ENCODE measurements around the gene LPP.
"Not testable (repeated sequence)": the region's sequence is repeated elsewhere in the genome, so short reads cannot be mapped to it uniquely, and the experiment has no call there.

The LPP gene

DNA sequence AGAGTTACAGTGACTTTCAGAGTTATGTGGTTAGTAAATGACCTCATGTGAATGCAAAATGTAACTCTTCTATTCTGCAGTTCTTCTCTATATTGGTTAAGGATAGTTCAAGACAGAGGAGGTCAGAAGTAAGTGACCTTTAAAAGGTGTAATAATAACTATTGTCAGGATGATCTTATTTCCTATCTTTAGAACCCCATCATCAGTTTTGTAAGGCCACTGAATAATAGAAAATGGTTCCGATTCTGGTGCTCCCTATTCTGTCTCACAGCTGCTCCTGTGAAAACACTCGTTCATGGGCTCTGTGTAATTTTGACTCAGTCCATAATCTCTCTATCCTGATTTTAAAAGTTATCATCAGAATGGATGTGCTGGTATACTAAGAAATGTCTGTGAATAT is 463.3 kb downstream of the LPP start:
- no peak for DNase-seq

DNA sequence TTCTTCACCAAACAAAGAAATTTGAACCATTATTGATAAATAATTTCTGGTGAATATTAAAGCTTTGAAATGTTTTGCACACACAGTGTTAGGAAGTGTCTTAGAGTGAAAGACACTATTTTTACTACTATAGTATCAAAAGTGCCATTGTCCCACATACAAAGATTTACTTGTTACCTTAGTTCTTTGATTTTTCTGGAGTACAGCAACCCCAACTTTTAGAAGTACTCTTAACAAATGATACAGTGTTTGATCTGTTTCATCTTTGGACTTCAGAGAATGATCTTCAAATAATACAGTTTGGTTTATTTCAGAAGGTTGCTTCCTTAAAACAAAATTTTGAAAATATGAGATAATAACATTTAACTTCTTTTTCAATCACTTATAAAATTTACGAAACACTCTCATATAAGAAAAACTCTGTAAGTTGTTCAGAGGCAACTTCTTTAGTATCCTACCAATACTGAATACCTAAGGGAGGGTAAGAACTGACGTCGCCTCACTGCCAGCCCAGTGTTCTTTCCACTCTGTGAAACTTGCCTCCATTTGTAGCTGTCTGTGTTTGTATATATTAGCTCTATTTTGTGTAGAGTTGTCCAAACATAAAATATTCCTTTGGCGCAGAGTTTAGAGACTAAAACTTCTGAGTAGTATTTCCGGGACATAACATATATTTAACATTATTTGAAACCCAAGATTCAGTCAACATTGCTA is 464.2 kb downstream of the LPP start:
- no peak for DNase-seq

DNA sequence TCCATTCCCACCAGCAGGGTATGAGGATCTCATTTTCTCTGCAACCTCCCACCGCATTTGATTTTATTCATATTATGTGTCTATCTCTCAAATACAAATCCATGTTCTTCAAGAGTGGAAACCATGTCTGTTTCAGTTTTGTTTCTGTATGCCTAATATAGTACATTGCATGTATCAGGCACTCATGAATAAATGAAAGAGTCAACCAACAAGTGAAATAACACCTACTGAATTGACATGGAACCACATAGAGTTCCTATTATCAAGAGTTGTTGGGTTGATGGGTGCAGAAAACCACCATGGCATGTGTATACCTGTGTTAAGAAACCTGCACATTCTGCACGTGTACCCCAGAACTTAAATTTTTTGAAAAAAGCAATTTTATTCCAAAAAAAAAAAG is 466.8 kb downstream of the LPP start:
- DNase-seq: no peak

DNA sequence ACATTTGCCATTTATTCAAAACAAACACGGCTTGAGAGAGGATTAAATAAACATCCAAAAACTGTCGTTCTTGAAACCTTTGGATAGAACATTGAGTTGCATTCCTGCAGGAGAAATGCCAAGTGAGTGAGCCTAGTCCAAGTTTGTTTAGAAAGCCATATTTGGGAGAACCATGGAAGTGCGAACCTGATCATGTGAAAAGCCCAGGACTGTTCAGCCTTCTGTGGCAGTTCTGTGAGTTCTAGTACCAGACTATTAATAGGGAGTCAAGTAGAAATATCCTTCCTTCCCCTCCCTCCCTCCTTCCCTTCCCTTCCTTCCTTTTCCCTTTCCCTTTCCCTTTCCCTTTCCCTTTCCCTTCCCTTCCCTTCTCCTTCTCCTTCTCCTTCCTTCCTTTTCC is 470.4 kb downstream of the LPP start:
- no peak for DNase-seq

DNA sequence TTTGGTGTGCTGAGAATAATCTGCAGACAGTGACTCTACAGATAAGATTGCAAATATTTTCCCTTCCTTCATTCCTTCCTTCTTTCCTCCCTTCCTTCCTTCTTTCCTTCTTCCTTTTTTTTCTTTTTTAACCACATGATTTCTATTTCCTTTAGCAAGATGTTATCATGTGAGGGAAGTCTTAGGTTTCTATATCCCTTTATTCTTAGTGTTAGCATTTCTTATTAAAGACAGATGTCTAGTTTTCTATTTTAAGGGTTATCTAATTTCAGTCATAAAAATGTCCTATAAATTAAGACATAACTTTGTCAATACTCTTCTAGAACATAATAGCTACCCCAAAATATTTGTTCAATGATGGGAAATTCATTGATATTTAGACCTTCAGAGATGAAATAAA is 470.9 kb downstream of the LPP start:
- DNase-seq: no peak

DNA sequence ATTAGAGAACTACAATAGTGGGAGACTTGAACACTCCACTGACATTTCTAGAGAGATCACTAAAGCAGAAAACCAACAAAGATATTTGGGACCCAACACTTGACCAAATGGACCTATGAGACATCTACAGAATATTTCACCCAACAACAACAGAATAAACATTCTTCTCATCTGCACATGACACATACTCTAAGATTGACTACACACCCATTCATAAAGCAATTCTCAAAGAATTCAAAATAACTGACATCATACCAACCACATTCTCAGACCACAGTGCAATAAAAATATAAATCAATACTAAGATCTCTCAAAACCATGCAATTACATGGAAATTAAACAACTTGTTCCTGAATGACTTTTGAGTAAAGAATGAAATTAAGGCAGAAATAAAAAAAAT is 473.7 kb downstream of the LPP start:
- no peak for DNase-seq

DNA sequence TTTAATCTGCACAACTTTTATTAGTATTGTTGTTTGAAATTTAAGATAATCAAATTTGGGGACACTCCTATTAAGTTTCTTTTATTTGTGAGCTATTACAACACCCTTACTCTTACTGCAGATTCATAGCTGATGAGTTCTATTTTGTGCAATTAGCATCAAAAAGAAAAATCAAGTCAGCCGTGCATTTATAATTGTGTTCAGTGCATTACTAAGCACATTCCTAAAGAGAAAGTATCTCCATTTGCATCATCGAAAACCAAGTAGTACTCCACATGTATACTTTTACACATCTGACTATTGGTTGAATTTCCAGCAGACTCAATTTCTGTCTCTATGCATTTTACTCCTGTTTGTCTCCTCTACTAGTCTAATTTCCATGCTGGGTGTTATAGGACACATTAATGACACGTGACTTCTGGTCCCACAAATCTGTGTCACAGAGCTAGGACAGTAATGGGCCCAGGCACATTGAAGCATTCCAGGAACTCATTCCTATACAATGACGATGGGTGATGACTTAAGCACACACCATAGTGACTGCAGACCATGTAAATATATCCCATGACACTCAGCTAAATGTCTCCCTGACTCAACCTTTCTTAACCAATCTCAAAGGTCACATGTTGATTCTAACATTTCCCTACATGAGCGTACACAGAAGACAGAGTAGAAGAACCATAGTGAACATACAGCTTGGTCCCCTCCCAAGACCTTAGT is 477.5 kb downstream of the LPP start:
- no peak for DNase-seq

DNA sequence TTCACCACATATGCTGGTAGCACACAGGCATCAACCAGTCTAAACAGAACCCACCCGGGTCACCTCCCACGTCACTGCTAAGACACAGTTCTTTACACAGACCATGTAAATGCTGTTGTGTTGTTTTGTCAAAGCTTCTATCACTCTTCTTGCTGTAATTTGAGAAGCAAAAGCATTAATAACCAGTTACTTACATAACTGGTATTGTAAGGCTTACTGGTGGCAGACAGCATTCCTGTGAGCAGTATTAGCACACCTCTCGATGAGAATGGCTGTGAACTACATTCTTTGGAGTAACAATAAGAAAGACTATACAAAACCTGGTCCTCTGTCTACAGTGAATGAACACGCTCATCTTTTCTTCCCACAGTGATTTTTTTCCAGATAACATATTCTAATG is 479.2 kb downstream of the LPP start:
- DNase-seq: no peak

DNA sequence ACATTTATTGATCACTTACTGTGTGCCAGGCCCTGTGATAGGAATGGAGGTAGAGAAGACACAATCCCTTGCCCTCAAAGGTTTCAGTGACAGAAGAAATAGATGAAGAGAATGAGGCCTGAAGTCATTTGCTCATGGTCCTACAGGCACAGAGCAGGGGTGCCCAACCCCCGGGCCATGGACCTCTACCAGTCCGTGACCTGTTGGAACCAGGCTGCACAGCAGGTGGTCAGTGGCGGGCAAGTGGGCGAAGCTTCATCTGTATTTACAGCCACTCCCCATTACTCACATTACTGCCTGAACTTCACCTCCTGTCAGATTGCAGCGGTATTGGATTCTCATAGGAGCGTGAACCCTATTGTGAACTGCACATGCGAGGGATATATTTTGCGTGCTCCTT is 480.3 kb downstream of the LPP start:
- no peak for DNase-seq

DNA sequence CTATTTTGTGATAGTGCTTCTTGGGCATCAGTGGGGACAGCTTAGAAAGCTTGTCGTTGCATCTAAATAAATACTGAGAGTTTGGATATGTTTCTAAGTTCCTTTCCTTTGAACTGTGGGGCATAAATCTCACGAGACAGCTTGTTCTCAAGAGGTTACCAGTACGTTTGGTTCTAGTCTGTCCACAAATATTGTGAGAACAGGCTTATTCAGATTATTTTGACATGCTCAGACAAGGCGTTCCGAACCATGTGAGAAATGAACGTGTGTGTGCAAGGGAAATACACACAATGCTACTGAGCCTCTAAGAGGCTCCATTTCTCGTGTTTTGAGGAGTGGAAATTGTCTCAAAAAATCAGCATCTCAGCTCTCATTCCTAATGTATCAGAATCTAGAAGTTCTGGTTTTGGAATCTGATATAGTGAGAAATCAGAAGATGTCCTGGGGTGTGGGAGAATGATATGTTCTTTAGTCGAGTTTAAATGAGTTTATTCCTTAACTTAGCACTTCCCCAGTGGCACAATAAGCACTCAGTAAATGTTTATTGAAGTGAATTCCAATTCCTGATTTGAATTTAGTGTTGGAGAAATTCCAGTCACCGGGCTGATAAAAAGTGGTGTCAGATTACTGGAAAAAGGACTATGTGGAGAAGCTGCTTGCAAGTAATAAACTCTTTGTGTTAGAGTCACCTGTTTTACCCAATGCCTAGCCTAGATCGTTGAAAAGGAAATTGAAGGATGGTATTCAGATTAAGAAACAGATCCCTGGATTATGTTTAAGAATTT is 481.5 kb downstream of the LPP start:
- DNase-seq: no peak

DNA sequence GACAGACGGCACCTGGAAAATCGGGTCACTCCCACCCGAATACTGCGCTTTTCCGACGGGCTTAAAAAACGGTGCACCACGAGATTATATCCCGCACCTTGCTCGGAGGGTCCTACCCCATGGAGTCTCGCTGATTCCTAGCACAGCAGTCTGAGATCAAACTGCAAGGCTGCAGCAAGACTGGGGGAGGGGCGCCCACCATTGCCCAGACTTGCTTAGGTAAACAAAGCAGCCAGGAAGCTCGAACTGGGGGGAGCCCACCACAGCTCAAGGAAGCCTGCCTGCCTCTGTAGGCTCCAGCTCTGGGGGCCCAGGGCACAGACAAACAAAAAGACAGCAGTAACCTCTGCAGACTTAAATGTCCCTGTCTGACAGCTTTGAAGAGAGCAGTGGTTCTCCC is 482.3 kb downstream of the LPP start:
- DNase-seq: not testable (repeated sequence)

DNA sequence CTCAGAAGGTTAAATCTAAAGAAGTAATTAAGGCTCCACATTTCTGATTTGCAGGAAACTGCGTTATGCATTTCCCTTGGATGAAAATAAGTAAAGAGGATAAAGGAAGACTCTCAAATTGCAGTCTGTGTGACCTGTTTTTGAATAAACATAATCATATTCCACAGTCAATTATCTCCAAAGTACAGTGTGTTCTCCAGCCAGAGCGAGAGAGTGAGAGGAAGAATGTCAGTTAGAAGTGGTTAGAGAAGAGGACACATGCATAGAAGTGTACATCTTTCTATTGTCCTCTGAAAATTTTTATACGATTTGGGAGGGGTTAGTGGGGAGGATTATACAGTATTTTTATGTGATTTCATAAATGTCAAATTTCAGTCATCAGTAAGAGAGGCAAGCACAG is 487.1 kb downstream of the LPP start:
- DNase-seq: no peak

DNA sequence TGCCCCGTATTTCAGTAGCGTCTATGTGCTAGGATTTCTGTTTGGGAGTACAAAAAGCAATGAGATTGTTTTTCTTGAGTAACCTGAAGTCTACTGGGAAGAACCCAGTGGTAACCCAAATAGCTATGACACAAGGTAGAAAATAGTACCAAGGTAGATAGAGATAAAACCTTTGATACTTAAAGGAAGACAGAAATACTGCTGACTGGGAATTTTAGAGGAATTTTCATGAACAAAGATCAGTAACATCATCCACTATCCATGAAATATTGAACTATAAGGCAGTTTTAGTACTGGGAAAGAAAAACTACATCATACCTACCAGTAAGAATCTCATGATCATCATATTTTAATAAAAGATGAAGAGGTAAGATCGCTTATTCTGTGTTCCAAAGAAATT is 489.8 kb downstream of the LPP start:
- DNase-seq: no peak

DNA sequence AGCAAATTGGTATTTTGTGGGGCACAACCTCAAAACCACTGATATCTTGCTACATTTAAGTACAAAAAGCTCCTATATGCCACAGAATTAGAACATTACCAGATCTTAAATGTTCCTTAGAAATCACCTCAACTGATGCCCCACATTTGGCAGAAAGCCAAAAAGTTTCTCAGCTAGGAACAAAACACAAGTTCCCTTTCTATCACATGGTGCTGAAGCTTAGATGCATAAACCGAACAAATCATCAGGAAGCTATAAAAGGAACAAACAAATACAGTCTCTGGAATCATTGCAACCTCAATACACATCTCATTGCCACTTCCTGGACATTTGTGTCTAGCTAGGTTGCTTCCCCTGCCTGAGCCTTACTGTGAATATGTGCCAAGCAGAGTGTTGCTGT is 492.6 kb downstream of the LPP start:
- no peak for DNase-seq

DNA sequence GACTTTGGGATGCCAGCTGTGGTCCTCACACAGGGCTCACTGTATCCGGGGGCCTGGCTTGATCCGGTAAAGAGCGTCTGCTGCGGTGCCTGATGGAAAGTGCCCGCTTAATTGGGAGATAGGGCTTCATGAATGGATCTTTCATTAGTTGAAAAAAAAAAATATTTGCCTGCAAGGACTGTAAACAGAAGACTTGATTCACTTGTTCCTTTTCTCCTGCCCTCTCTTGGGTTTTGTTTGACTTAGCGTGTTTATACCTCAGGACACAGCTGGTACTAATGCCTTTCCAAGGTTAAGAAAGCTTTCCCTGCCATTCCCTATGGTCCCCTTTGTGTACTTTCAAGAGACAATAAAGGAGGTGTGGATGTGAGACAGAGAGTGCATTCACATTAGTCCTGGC is 493.3 kb downstream of the LPP start:
- no peak for DNase-seq

DNA sequence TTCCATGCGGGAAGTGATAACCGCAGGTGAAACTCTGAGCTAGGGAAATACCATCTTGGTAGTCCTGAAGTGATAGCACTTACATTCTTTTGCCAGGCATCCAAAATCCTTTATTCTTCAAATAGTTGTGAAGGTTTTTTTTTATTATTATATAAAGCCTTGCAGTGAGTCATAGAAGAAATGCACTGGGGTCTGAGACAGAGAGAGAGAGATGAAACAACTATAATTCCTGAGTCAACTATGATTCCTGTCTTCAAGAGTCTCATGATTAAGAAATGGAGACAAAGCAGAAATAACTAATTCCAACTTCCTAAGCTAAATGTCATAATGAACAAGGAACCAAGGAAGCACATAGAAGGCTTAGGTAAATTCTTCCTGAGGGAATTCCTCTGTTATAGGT is 495.6 kb downstream of the LPP start:
- DNase-seq: no peak

DNA sequence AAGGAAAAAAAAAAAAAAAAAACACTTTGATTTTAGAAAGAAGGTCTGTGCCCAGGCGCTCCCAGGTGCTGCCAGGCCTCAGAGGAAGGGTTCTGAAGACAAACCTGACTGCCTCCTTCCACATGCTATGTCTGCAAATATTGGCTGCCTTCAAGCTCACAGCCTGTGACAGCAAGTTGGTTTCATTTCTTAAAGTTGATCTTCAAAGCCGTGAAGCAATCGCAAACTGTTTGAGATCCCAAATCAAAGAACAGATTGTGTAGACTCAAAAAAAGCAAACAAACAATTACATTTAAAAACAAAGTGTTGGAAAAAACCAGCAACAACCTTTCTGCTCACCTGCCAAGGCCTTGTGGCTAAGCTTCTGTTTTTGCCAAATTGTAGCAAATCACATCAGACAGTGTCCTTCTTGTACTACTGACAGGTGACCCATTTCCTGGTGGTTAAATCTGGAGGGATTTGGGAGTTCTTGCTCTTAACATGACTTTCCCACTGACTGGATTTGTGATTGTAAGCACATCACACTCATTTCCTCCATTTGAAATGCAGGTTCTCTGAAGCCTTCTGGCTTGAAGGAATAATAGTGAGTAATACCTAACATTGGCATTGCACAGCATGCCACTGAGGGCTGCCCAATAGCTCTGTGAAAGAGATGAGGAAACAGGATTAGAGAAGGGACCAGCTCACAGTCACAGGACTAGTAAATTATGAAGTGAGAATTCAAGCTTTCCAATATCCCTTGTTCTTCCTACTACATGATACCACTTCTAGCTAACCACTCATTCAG is 502.4 kb downstream of the LPP start:
- DNase-seq: no peak

DNA sequence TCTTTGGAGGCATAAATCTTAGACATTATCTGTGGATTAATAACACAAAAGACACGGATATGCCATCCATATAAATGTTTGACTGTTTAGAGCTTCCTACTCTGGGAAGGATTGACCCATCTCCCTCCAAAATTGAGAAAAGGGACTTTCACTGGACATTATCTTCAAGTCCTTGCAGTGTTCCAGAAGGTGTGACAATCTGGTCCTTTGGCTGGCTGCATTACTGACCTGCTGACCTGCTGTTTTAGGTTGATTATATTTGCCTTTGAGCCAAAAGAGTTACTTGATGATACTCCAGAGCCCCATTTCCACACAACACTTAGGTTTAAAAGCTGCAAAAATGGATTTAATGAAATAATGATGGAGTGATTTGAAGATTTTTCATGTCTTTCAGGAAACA is 504.6 kb downstream of the LPP start:
- no peak for DNase-seq

DNA sequence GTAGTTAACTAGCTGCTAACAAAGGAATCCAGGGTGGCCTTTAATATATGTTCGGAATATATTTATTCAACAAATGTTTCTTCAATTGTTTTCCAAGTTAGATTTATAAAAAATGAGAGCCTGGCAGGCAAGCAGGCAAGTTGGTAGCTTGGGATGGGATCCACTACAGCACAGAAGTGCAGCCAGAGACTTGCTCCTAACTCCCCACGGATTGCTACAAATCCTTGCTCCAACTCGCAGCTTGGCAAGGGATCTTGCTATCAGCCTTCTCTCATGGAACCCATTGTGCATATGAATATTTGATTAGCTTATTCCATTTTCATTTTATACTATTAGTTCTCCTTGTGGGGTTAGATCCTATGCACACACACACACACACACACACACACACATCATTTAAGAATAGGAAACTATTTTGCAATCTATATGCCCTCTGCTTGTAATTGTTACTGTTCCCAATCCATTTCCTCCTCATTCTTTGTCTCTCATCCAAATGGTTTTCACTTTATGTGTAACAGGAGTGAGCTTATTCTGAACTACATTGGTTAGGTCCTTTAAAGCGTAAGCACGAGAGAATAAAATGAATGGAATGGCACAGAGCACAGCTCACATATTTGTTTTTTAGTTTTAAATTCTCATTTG is 505.6 kb downstream of the LPP start:
- no peak for DNase-seq

DNA sequence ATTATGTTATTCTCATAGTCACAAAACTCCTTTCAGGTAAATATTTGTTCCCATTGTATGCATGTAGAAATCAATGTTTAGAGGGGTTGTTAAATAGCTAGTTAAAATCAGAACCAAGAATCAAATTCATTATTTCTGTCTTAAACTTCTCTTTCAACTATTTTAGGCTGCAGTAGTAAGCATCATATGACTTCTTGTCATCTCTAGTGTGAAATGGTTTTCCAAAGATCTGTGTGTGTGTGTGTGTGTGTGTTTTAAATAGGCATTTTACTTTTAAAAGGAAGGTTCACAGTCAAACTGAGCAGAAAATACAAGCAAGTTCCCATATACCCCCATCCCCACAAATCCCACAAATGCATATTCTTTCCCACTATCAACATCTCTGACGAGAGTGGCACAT is 506.5 kb downstream of the LPP start:
- DNase-seq: no peak

DNA sequence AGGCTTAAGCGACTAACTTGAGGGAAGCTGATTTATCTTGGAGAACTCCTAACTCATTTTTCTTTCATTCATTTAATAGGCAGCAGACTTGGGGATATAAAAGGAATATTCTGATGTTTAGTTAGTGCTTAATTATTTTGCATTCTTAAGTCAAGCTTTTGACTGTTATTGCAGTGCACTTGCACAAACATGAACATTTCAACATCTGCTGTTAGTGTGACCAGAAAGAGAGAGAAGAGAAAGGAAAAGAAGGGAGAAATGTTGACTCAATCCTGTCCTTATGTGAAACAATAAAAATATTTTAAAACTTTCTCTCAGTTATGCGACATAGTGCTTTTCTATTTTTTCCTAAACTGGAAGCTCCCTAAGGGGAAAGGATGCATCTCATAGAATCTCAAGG is 507.8 kb downstream of the LPP start:
- no peak for DNase-seq

DNA sequence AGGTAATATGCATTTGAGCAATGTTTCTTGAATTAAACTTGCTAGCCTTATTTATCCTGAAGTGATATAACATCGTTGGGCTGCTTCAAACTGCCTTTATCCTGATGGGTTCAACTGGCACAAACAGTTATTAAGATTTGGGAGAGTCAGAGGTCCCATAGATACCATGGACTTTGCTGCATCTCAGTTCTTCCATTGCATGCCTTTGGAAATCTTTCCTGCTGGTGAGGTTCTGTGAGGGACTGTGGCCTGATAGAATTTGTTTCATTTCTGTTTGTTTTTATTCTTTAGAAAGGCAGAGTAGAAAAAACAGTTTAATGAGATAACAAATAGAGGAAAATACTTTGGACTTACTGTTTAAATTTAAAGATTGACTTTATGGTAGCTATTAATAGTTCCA is 508.3 kb downstream of the LPP start:
- no peak for DNase-seq

DNA sequence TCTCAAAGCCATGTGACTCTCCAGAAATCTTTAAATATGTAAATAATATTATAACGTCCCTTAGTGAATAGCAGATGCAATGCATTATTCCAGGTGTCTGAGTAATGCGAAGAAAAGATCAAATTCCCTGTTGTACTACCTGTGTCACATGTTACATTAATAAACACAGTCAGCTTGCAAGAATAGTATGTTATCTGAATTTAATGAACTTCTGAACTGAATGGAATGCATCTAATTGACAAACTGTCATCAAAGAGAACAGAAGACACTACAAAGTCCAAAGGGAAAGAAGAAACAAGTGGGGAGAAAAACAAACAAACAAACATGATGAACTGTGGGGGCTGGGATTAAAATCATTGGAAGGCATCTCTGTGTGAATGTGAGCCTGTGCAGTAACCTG is 508.8 kb downstream of the LPP start:
- DNase-seq: no peak
